AG08395 (cell line): Measurements from ENCODE around the gene ABCA2.

Source experiments
- DNase-seq: peaks from one replicate; pipeline ENCODE4 v3.0.0; 2012; ENCODE audit warnings: mixed read lengths, low spot score

Gene ABCA2

DNA sequence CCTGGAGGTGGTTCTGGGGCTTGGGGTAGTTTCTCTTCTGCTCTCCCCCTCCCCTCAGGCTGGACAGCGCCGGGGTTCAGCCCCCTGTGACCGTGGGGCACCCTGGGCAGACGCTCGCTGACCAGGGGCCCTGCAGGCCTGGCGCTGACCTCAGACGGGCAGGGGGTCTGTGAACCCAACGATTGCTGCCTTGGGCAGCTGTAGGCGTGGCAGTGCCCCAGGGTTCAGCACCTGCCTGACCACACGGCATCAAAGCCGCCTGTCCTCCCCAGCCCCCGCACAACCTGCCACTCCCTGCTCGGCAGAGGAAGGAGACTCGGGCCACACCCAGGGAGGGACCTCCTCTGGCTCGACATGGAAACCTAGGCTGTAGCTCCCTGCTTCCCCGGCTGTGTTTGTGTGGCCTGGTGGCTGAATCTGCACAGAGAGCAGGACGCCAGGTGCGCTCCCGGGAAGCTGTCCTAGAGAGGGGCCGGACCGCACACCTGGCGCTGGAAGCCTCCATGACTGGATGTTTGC lies 63.8 kb downstream of the ABCA2 start:
- DNase-seq, result no peak

GRCh38 chr9:136963751-136964150 lies 64.3 kb downstream of the ABCA2 start:
- DNase-seq, result no peak

- DNase-seq, result no peak
Measured at GRCh38 chr9:136963341-136963740, 64.7 kb downstream of the ABCA2 start.

DNA sequence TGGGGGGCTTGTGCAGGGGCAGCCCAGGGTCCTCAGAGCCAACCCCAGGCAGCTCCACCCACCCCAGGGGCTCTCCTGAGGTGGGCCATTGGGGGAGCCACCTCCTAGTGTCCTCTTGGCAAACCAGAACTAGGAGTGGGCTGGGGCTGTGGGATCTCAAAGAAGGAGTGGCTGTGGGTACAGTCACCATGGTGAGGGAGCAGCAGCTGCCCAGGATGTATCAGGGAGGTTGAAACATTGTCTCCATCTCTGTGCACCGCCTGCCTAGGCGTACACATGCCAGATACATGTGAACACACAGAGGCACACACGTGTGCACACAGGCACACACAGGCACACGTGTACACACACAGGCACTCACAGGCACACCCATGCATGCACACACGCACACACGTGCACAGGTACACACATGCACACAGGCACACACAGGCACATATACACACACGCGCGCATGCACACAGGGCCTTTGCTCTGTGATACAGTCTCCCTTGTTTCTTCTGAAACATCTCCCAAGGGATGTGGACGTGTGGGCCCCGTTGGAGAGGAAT lies 65.3 kb downstream of the ABCA2 start:
- DNase-seq, result no peak

- no peak for DNase-seq
Measured at GRCh38 chr9:136962163-136962562, 65.9 kb downstream of the ABCA2 start.

DNA sequence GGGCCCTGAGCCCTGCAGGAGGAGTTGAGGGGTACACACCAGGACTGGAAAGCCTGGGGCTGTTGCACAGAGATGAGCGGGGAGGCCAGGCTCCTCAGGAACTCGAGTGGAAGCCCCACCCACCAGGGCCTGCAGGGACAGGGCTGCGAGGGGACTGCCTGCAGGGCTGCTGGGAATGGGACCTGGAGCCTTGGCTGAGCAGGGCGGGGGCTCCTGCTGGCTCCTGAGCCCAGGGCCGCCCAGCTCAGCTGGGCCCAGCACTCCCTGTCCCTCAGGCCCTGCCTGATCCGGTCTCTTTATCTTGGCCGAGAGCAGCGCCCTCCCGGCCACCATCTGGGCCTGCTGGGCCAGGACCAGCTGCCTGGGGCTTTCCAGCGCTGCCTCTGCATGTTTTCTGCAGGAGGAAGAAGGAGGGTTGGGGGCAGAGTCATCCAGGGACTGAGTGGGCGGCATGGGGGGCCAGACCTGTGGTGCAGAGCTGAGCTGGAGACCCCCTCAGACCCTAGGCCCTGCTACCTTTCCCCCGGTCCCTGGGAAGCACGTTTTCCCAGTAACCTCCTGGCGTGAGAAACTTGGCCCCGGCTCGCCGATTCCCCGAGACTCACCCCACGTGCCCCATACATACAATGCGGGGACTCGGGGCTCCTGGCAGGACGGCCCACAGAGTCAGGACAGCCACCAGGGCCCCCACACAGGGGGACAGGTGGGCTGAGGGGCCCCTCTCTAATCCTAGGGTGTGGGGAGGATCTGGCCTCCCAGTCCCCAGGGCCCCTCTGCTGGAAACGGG lies 66.6 kb downstream of the ABCA2 start:
- DNase-seq, result no peak

GRCh38 chr9:136960938-136961275 lies 67.1 kb downstream of the ABCA2 start:
- no peak for DNase-seq

GRCh38 chr9:136960212-136960937 lies 67.7 kb downstream of the ABCA2 start:
- no peak for DNase-seq

DNA sequence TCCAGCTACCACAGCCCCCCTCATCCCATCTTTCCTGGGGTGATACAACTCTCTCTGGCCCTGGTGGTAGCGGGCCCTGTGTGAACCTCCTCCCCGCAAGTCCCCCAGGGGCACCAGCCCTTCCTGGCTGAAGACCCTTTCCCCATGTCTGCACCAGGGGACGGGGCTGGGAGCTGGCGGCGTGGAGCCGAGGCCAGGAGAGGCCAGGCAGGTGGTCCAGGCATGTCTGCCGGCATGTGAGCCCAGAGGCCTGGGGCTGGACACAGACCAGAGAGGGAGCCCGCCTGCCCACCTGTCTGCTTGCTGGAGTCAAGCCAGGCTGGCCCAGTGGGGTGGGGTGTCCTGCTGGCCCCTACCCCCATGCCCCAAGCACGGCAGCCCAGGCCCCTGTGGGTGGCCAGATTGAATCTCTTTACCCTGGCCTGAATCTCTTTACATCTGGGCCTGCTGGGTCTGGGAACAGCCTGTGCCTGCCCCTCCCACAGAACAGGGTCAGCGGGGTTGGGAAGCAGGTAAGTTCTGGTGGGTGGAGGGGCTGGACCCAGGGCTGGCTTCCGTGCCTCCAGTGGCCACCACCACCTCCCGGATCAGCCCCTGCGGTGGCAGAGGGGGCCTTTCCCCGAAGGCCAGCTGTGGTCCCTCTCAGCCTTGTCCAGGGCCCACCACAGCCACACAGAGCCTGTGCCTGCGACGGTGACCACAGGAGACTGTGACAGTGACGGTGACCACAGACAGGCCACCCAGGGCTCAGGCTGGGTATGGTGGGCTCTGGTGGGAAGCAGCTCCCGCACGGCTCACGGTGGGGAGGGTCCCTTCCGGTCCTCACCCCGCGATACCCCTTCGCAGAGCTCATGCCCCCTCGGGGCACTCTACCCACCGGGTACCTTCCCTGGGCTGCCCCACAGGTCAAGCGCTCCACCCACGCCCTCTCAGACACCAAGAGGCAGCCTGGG lies 68.9 kb downstream of the ABCA2 start:
- no peak for DNase-seq

GRCh38 chr9:136958473-136958872 lies 69.6 kb downstream of the ABCA2 start:
- no peak for DNase-seq

GRCh38 chr9:136957901-136958300 lies 70.1 kb downstream of the ABCA2 start:
- no peak for DNase-seq

- no peak for DNase-seq
Measured at GRCh38 chr9:136957461-136957860, 70.6 kb downstream of the ABCA2 start.
